ENCODE data around the gene CFAP70.

CFAP70 gene

GRCh38 chr10:73211106-73211811 is 147.4 kb downstream of the CFAP70 start:
- H3K27ac ChIP-seq, result no peak overlapping the region

GRCh38 chr10:73210395-73211105 is 148.1 kb downstream of the CFAP70 start:
- no peak for TF ChIP-seq CTCF (conservative IDR thresholded peaks at IDR 0.05)
- H3K27ac ChIP-seq, result no peak overlapping the region

More at GRCh38 chr10:73211106-73211811, 147.4 kb downstream of the CFAP70 start:
- no peak for TF ChIP-seq CTCF (conservative IDR thresholded peaks at IDR 0.05)

- H3K27ac ChIP-seq, result no peak overlapping the region
- TF ChIP-seq CTCF (conservative IDR thresholded peaks at IDR 0.05), result no peak
Observed at GRCh38 chr10:73209705-73210104, 149.0 kb downstream of the CFAP70 start.

- H3K27ac ChIP-seq, result no peak overlapping the region
- TF ChIP-seq CTCF (conservative IDR thresholded peaks at IDR 0.05), result no peak
Observed at GRCh38 chr10:73207883-73208282, 150.8 kb downstream of the CFAP70 start.

- H3K27ac ChIP-seq, result no peak overlapping the region
- no peak for TF ChIP-seq CTCF (conservative IDR thresholded peaks at IDR 0.05)
Observed at GRCh38 chr10:73206385-73206784, 152.3 kb downstream of the CFAP70 start.

- TF ChIP-seq CTCF (conservative IDR thresholded peaks at IDR 0.05), result no peak
- H3K27ac ChIP-seq, result no peak overlapping the region
Observed at GRCh38 chr10:73205890-73206289, 152.8 kb downstream of the CFAP70 start.

GRCh38 chr10:73205081-73205480 is 153.6 kb downstream of the CFAP70 start:
- no peak for TF ChIP-seq CTCF (conservative IDR thresholded peaks at IDR 0.05)

More at GRCh38 chr10:73205081-73205480, 153.6 kb downstream of the CFAP70 start:
- no peak overlapping the region for H3K27ac ChIP-seq
